ENCODE data around the gene C20orf204.
A peak's percentile ranks its signal among the peaks of the same experiment; 100 is the strongest.

The C20orf204 gene

DNA sequence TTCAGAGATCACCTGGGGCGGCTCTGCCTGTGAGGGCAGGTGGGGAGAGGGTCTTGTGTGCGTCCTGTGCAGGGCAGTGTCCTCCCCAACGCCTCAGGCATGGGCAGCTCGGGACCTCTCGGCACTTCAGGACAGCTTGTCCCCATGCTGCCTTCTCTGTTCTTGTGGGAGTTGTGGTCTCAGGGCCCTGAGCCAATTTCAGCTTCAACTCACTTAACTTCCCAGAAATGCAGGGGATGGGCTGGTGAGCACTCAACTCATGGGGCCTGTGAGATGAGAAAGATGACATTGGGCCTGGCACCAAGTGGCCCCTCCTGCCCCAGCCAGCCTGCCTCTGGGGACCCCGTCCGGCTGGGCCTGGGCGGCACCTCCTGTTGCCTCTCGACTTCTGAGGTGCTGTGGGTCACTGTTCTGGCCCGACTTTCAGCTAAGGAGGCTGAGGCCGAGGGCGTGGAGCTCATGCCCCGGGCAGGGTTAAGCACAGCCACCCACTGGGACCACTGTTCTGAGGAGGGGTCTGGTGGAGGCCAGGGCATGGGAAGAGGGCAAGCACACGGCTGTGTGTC lies 36.6 kb downstream of the C20orf204 start:
- DNase-seq = no peak

DNA sequence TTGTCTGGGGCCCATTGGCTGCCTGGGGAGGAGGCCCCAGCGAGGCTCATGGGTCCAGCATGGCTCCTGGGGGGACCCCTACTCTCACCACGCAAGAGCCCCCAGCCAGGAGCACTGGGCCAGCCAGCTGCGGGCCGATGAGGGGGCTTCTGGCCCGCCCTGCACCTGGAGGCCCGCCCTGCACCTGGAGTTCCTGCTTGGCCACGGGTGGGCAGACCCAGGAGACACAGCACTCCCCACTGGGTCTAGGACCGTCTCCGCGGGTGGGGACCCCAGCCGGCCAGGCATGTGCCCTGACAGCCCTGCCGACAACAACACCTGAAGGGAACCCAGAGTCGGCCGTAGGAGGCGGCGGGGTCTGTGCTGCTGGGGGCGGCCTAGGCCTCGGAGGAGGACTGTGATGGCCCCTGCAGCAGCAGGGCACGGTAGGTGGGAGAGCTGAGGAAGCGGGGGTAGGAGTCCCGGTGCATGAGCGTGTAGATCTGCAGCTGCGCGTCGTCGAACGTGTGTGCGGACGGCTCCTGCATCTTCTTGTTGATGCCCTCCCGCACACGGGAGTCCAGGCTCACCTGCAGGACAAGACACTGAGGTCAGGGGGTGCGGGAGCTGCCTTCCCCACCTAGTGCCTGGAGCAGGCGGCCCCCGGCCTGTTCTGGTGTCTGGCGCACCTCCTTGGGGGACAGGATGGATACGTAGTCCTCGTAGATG lies 37.6 kb downstream of the C20orf204 start:
- no peak for DNase-seq

DNA sequence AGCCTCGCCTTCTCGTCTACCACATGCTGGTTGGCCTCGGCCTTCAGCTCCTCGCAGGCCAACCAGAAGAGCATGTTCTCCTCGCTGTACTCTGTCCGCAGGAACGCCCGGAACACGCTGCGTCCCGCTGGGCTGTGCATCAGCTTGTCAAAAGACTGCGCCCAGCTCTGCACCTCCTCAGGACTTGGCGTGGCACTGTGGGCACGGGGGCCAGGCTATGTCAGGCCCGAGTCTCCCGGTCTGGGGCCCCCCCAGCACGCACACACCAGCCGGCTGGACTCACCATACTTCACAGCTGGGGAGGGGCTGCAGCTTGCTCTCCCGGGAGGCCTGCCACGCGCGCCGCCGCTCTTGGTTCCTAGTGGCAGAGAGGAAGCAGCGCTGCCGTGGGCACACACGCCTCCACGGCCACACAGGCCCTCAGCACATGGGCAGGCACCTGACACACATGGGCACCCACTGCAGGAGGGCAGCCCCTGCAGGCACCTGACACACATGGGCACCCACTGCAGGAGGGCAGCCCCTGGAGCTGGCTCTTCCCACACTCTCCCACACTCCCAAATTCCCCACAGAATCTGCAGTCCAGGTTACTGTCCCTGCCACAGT lies 38.3 kb downstream of the C20orf204 start:
- no peak for DNase-seq

DNA sequence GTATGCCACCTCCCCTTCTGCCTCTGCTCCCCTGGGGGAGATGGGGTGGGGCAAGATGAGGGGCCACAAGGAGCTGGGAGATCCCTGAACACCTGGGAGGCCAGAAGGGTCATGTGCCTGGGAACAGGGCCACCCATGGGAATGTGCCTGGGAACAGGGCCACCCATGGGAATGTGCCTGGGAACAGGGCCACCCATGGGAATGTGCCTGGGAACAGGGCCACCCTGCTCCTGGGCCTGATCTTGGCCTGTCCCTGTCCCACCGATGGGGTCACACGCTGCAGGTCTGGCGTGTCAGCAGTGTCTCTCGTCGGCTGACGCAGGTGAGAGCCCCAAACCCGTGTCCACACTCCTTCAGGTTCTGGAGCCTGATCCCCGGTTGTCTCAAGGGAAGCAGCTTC lies 39.0 kb downstream of the C20orf204 start:
- DNase-seq = no peak

DNA sequence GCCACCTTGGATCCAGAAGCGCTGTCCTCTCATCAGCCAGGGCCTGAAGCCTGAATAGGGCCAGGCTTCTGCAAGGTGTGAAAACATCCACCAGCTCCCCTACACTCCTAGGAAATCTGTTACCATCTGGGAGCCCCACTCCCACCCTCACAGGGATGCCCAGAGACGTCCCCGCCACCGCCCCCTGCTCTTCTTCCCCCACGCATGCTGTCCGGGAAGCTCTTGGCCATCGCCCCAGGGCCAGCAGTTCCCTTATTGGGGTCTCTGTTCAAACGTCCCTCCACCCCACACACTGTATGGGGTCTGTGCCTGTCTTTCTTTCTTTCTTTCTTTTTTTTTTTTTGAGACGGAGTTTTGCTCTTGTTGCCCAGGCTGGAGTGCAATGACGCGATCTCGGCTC lies 39.6 kb downstream of the C20orf204 start:
- no peak for DNase-seq

DNA sequence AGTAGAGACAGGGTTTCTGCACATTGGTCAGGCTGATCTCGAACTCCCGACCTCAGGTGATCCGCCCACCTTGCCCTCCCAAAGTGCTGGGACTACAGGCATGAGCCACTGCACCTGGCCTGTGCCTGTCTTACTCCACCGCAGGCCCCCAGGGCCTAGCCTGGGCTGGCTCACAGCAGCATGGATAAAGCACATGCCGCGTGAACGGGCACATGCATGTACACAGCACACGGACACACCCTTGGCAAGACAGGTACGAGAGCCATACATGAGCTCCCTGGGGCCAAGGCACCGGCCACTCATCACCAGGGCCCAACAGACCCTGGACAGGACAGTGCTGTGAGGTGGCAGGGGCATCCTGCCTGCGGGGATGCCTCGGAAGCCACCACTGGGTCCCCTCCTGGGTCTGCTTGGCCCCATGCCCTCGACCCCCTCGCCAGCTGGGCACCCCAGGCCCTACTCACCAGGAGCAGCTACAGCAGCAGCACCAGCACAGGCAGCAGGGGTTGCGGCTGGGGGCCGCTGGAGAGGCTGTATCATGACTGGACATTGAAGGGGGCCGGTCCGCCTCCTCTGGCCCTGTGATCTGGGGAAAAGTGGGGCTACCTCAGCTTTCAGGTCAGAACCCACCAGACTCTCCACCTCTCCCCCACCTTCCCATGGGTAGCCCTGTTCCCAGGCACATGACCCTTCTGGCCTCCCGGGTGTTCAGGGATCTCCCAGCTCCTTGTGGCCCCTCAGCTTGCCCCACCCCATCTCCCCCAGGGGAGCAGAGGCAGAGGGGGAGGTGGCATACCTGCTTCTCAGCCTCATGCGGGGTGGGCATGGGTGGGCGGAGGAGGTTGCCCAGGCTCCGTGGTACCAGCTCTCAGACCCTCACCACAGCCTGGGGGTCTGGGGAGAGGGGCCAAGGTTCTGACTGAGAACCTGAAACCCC lies 40.3 kb downstream of the C20orf204 start:
- no peak for DNase-seq

DNA sequence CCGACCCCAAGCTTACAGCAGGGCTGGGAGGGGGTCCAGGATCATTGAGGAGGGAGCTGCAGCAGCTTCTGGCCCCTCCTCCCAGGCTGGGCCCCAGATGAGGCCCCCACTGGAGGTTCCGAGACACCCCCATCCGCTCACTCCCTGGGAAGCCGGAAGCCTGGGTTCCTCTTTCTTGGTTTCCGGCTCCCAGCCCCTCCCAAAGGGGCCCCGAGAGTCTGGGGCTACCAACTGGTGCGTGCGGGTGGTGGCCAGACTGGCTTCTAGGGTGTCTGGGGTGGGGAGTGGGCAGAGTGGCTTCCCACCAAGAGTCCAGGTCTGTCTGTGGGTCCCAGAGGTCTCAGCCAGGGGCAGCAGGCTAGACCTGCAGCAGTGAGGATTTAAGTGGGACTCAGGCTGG lies 41.1 kb downstream of the C20orf204 start:
- no peak for DNase-seq

DNA sequence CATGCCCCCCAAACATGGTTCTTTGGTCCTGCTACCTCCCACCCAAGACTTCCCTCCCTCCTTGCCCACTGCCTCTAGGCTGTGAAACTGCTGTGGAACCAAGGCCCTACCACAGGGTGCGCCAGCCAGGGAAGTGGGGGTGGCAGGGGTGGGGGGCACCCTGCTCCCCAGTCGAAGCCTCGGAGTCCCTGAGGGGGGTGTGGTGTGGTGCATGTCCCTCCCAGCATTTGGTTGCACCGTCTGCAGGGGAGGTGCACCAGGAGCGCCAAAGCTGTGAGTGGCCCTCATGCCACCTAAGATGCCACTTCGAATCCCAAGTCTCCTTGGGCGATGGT lies 41.5 kb downstream of the C20orf204 start:
- DNase-seq = no peak

DNA sequence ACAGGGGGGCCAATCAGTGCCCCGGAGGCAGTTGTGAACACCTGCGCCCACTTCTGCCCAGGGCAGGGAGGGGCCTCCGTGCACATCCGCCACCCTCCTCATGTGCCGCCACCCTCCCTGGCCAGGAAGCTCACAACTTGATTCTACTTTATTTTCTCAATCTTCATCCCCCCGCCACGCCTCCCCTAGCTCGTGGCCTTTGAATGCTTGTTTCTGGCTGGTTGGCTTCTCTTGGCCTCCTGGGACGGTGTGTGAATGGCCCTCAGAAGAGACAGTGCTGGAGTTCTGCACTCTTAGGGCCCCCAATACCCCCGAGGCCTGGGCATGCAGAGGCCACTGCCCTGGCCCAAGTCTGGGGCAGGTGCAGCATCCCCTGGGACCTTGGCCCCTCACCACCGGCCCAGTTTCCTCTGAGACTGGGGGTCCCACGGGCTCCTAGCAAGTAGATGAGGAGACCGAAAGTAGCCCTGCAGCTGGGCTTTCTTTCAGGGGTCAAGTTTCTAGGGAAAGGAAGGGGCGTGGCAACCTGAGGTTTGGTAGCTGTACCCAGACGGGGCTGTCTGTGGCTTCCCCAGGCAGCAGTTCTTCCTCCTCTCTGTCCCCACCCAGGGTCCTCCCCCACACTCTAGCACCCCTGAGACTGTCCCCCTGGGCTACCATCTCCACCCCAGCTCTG lies 42.0 kb downstream of the C20orf204 start:
- no peak for DNase-seq

DNA sequence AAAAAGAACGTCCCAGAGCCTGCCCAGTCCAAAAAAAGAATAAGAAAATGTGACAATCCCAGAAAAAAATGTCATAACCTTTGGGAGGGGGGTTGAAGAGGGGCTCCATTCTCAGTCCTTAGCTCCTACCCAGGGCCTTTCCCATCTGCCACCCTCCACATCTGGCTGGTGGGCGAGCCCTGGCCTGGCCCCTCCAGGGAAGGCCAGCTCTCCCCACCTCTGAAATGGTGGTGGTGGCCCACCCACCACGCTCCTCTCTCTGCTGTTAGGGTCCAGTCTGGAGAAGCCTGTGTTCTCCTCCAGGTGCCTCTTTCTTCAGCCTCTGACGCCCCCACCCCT lies 42.9 kb downstream of the C20orf204 start:
- no peak for DNase-seq

DNA sequence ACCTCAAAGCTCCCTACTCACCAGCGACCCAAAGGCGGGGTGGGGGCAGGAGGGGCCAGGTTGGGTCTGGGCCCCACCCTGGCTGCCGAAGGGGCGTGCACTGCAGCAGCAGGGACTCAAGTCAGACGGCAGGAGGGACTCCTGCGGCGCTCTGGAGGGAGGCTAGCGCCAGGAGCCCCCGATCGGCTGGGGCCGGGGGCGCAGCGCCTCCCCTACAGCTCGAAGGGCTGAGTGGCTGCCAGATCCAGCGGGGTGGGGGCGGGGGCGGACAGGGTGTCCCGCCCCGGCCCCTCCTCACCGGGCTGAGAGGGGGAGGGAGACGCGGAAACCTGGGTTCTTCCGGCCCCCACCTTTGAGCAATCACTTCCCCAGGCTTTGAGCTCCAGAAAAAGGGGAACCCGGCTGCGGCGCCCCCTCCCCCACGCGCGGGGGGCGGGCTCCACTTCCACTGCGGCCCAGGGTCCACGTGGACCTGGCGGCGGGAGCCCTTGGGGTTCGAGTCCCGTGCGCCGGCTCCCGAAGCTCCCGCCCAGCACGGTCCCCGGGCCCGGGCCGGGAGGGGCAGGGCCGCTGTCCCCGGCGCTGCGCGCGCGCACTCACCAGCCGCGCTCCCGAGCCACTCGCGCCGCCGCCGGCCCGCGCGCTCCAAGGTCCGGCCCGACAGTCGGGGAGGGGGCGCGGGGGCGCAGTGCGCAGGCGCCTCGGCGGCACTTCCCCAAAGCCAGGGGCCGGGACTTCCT lies 43.5 kb downstream of the C20orf204 start, which contains the start of gene RGS19:
TSS of gene RGS19 (minus strand) at position 246 of the 740 bp plus-strand sequence. CDS start 2,632 bp downstream, outside the sequence.
- peak; percentile 72 for DNase-seq

DNA sequence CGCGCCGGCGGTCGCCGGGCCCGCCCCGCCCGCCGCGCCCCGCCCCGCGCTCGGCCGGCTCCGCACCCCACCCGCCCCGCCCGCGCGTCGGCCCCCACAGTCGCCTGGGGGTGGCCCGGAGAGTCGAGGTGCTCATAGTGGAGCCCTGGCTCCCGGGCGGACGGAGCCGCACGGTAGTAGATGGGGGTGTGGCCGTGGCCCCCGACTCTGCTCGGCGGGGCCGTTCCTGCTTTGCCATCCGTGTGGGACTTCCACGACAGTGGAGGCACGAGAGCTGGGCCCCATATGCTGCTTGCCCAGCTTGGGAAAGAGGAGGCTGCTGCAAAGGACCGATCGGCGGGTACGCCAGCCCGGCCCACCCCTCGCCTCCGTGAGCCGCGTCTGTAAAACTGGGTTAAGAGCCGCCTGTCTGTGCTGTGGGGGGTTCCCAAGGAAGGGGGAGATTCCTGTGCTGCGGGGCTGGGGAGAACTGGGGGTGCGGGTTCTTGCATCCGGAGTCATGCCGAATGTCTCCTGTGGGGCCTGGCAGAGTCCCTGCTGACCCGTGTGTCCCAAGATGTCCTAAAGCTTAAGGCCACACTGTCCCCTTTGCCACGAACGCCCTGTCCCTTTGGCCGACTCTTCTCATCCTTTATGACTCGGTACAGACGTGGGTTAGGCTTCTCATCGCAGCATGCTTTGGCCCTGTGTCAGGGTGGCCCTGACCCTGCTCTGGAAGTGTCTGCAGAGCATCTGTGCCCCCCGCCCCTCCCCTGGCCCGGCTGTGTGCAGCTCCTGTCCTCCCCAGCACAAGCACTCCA lies 44.2 kb downstream of the C20orf204 start, which contains the start of gene OPRL1:
TSS of gene OPRL1 (plus strand) at position 70 of the 800 bp plus-strand sequence. CDS start 12,639 bp downstream, outside the sequence.
- no peak for DNase-seq

DNA sequence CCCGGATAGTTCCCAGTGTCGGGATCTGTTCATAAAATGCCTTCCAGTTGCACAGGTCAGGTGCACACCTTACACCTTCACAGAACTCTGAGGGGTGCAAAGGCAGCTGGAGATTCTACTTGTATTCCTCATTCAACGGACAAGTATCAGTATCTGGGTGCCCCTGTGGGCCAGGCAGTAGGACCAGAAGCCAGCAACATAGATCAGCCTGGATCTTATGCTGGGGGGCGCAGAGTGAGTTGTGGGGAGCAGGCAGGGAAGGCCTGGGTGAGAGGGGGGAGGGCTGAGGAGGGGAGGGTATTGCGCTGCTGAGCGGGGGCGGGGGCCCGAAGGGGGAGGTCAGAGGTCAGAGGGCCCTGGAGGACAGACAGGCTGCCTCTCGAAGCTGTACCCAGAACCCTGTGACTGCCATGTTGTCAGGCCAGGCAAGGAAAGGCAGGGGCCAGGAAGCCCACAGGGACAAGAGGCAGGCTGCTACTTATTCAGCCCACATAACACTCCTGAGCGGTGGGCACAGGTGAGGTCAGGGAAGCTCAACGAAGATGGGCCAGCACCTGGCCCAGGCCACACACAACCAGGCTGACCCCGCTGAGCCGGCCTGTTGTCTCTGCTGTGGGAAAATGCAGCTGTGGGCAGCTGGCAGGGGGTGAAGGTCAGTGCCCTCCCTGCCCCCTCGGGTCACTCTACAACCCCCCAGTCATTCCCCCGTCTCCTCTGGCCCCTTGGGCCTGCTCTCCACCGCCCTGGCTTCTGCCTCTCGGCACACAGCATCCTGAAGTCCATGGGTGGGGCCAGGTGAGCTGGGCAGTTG lies 45.0 kb downstream of the C20orf204 start:
- DNase-seq = no peak

DNA sequence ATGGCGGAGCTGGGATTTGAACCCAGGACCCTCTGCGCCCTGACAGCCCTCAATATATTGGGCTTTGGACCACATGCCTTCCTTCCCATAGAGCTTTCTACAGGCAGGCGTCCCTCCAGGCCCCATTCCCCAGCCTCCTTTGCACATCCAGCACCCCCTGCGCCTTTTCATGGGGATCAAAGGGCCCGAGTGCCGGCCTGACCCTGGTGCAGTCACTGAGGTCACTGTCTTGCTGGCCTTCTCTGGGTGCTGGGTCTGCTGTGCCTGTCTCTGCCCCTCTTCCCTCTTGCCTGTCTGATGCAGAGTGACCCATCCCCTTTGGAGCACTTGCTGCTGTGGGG lies 45.6 kb downstream of the C20orf204 start:
- DNase-seq = no peak

DNA sequence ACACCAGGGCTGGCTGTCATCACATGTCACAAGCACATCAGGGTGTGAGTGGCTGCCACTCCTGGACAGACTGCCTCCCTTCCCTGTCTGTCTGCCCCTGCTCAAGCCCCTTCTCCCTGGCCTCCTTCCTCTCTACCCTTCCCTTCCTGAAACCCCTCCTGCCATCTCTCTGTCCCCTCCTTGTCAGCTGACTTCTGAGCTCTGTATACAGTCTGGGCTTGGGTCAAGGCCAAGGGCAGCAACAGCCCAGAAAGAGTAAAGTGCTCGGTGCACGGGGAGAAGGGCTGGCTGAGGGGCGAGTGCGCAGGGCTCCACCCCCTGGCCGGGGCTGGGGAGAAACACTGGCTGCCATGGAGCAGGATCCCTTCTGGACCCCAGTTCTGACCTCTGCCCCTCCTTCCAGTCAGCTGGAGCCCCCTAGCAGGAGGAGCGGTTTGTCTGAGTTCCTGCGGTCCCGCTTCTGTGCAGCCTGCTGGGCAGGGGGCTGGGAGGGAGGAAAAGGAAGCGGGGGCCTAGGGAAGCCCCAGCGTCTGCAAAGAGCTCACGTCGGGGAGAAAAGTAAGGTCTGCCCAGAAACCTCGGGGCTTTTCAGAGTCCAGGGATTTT lies 46.2 kb downstream of the C20orf204 start:
- DNase-seq = no peak

DNA sequence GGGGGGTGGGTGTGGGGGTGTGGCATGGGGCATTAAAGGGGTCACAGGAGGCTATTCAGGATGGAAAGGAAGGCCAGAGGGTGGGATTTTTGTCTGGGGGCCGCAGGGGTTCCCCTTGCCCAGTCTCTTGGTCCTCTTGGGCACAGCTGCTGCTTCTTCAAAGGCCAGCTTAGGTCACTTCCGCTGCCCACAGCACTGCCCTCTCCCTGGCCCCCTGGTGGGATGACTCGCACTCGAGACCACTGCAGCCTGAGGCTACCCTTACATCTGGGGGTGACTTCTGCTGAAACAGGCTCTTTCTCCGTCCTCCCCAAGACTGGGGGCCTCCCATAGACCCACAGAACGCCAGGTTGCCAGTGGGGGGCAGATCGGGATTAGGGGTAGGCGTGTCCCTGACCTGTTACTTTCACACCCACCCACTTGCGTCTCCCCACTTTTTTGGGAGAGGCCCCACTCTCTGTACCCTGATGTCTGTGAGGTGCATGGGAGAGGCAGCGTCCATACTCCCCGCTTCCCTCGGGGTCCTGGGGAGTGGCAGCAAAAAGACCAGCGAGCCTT lies 46.9 kb downstream of the C20orf204 start:
- DNase-seq = no peak

DNA sequence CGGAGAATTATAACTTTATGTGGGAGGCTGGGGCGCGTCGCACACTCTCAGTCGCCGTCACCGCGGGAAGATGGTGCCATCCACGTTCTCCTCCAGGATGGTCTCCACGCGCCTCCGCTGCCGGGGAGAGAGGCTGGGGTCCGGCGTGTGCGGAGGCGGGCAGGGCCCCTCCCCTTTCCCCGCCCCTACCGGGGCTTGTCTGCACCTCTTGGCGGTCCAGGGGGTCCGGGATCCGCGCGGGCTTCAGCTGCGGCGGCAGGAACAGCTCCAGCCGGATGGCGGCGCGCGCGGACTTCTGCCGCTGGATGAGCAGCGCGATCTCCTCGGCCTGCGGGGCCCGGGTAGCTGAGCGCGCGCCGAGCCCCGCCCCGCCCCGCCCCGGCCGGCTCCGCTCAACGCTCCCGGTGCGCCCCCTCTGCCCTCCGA lies 47.4 kb downstream of the C20orf204 start:
- DNase-seq = peak; percentile 74

DNA sequence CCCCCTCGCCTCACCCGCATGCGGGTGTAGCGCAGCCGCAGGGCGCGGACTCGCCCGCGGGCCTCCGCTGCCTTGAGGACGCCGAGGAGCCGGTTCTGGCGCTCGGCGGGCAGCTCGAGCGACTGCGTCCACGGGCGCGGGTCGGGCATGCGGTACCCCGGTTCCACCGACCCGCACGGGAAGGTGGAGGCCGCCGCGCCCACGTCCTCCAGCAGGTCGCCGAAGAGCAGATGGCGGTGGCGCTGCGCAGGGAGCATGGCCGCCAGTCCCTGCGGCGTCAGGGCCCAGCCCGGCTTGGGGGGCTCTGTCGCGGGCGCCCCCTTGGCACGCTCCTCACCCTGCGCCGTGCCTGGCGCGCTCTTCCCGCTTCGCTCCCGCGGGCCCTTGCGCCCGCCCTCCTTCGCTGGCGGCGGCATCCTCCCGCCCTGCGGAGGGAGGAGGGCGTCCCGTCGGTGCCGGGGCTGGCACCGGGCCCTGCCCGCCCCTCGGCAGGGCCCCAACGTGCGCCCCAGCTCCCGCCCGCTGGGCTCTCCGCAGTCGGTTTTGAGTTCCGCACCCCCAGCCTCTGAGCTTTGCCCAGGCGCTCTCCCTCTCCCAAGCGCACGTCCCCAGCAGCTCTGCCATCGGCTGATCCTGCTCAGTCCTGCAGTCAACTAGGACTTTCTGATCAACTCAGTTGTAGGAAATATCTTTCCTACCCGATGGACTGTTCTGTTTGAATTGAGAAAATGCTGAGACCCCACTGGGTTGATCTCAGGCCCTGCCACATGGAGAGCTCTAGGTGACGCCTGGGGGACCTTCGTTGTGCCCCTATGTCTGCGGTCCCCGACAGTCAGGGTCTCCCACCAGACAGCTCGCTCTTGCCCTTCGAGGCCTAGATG lies 48.1 kb downstream of the C20orf204 start, which contains the start of gene LKAAEAR1:
TSS of gene LKAAEAR1 (minus strand) at position 595 of the 881 bp plus-strand sequence. CDS start at position 416, 179 bp downstream.
- no peak for DNase-seq

Data from fibroblast of skin of right biceps (primary cell).